NCI-H187 treated with DMSO at 0.1 percent for 48 hours (cell line): ENCODE measurements around the gene PELI3.
A peak's percentile ranks its signal among the peaks of the same experiment; 100 is the strongest.

Experiments
- DNase-seq: peaks from one replicate; lab custom pipeline; 2025; lab: John Stamatoyannopoulos, UW

PELI3 gene

DNA sequence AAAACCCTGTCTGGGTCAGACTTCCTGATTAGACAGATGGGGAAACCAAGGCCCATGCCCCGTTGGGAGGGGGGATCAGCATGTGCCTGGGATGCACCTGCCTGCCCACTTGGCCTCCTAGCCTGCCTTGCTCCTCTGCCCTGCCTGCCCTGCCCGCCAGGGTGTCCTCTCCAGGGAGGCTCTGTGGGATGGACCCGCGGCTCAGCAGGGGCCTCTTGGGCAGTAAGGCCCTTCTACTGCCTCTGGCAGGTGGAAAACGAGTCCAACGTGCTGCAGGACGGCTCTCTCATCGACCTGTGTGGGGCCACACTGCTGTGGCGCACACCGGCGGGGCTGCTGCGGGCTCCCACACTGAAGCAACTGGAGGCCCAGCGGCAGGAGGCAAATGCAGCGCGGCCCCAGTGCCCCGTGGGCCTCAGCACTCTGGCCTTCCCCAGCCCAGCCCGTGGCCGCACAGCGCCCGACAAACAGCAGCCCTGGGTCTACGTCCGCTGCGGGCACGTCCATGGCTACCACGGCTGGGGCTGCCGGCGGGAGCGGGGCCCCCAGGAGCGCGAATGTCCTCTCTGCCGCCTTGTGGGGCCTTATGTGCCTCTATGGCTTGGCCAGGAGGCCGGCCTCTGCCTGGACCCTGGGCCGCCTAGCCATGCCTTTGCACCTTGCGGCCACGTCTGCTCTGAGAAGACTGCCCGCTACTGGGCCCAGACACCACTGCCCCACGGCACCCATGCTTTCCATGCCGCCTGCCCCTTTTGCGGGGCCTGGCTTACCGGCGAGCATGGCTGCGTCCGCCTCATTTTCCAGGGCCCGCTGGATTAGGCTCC, 8.9 kb downstream of the PELI3 start:
- DNase-seq, result no peak

DNA sequence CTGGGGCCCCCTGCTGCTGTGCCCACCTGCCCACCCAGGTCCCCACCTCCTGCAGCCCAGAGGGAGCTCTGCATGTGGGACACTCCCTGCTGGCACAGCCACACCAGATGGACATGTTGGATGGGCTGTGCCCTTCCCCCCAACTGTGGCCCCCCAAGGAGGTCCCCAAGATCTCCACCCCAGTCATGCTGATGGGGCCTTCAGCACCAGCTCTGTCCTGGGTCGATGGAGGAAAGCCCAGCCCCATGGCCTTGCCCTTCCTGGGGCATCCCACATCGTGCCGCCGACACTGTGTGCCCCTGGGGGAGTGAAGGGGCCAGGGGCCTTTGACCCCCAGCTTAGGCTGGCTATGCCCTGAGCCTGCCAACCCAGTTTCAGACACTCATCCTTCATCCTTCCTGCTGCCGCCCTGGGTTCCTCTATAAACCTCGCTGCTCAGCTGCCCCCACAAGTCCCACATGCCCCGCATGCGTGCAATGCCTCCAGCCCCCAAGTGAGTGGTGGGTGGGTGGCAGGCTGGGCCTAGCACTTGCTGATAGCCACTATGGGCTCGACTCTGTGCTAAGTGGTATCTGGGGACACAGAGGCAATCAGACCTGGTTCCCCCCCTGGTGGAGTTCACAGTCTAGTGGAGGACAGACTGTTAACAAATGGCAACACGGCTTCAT, 9.6 kb downstream of the PELI3 start:
- DNase-seq, result no peak

DNA sequence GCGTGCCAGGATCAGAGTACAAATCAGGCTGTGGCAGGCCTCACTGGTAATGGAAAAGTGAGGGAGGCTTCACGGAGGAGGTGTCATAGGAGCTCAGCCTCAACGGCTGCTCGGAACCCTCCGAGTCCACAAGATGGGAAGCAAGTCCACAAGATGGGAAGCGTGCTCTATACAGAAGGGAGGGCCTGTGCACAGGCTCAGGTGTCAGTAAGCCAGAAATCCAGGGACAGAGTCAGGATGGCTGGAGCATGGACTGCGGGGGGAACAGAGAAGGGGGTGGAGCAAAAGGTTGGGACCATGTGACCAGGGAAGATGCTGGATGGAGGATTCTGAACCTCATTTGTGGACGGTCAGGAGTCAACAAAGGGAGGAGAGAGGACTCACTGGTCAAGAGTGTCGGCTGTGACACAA, 10.1 kb downstream of the PELI3 start:
- DNase-seq, result no peak

DNA sequence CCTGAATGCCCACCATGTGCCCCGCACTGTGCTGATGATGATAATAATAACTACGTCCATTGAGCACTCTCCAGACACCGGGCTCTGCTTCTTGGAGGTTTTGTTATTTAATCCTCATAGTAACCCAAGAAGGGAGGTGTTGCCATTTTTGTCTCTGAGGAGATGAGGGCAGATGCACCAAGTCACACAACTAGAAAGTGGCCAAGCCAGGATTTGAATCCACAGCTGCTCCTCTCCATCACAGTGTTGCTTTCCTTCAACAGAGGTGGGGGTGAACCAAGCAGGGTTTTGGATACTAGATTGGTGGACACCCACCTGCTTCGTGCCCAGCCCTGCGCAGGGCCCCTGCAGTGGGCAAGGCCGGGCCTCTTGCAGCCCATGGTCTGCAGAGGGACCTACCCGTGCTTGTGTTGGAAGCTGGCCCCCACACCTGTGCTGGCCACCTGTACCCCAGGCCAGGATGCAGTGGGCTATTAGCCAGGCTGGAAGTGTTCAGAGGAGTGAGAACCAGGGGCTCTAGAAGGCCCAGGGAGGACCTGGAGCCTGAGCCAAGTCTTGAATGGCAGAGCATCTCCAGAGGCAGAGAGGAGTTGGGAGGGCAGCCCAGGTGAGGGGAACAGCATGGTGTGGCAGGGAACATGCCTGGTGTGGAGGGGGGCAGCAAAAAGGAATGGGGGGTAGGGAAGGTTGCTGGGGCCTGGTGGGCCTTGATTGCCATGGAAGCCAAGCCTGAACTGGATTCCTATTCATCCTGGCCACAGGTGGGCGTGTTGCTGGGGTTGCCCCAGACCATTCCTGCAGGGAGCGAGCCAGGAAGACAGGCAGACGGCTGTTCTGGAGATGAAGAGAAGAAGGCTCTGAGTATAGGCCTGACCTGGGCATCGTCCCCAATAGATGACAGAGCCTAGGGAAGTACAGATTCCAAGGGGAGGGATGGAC, 10.8 kb downstream of the PELI3 start:
- DNase-seq, result no peak

DNA sequence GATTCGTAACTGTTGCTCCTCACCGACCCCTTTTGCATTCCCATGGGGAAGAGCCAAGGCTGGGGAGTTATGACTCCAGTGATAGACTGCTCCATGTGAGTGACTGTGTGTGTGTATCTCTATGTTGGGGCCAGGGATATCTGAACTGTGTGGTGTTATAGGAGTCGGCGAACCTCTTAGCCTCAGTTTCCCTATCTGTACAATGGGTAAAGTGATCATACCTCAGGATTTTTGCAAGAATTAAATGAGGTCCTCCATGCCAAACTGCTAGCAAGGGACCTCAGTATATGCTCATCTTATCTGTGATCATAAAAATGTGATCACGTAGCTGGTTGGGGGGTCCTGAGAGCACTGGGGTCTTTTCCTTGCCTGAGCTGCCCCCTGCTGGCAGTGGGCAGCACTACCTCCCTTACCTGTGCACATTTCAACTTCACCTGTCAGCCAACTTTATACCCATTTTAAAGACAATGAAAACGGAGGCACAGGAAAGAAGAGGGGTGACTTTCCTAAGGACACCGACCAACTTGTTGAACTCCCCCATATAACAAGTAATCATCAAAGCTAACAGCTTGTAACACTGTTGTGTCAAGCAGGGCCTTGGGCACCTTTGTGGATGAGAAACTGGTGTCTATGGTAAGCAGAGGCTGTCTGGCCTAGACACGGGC, 12.2 kb downstream of the PELI3 start:
- no peak for DNase-seq

DNA sequence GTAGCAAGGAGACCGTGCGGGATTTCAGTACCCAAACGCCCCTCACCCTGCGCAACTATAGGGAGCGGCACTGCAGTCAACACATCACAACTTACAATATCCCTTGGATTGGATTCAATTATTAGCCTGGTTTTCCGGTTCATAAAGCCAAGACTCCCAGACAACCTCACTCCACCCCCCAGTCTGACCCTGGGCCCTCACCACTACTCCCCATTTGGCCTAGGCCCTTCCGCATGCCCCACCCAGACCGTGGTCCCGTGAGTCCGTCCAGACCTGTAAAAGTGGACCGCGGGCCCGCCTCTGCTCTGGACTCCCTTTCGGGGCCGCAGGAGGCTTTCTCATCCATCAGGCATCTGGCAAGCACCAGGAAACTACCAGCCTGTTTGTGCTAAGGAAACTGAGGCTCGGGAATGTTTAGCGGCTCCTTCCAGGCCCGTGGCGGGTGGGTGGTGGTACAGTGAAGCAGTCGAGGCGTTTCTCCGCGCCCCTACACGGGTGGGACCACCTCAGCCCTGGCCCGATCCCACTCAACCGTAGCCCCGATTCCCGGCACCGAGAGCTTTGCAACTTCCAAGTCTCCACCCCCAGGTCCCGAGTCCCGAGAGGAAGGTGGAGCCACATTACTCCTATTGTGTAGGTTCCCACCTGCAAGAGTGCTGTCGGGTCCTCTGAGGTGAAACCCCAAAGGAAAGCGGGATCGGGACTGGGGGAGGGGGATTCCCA, 12.8 kb downstream of the PELI3 start:
- no peak for DNase-seq

DNA sequence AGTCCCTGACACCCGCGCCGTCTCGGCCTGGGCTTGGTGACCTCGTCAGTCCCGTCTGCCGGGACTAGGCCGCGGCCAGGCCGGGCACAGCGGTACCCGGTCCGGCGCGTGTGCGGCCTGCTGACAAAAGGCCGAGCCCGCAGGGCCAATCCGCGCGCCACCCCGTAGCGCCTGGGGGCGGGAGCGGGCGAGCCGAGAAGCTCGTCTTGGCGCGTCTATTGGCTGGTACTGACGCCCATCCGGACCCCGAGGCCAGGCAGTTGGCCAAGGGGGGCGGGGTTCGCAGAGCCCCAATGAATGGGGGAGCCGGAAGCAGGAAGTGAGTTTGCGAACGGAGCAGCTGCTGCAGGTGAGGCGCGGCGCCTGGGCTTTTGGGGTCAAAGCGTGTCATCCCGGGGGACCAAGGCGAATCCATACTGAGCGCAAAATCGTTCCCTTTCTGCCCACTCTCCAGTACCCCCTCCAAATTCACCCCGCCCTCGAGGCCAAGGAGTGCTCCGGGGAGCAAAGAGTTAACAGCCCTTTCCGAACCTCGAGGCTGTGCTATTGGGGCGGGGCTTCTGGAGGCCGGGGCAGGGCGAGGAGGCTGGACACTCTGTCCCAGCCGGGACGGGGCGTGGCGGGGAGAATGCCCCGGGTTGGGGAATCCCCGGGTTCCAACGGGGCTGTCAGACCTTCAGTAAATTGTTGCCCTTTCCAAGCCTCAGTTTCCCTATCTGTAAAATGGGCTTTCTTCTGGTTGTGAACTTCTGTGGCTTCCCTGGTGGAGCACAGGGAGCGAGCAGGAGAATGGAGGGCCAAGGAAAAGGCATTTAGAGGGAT, 13.6 kb downstream of the PELI3 start, which contains the start of gene DPP3:
TSS of gene DPP3 (plus strand) at position 318 of the 822 bp plus-strand sequence. CDS start 1,767 bp downstream, outside the sequence.
- peak; percentile 81 for DNase-seq

DNA sequence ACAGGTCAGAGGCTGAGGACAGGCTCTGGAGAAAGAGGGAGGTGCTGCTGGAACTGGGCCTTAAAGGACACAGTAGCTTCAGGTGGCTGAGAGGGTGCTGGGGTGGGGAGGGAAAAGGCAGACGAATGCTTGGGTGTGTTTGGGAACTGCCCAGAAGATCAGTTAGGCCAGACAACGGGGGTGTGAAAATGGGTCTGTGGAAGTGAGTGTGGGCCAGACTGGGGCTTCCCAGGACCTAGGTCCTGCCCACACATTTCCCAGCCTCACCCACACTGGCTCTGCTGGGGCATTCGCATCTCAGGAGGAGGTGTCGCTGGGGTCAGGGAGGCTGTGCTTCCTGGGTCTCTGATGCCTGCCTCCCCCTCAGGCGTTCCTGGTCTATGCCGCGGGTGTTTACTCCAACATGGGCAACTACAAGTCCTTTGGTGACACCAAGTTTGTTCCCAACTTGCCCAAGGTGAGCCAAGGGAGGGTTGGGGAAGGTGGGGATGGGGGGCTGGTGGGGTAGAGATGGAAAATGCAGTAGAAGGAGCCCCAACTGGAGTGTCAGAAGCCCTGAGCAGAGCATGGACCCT, 18.2 kb downstream of the PELI3 start:
- no peak for DNase-seq

DNA sequence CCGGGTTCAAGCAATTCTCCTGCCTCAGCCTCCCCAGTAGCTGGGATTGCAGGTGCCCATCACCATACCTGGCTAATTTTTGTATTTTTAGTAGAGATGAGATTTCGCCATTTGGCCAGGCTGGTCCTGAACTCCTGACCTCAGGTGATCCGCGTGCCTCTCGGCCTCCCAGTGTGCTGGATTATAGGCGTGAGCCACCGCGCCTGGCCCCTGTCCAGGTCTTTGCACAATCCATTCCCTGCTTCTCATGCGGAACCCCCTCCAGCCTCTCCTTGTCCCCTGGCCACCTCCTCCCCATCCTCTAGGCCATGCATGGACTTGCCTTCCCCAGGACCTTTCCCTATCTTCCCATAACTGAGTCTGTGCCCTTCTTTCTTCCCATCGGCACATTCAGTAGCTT, 22.3 kb downstream of the PELI3 start:
- DNase-seq, result no peak

DNA sequence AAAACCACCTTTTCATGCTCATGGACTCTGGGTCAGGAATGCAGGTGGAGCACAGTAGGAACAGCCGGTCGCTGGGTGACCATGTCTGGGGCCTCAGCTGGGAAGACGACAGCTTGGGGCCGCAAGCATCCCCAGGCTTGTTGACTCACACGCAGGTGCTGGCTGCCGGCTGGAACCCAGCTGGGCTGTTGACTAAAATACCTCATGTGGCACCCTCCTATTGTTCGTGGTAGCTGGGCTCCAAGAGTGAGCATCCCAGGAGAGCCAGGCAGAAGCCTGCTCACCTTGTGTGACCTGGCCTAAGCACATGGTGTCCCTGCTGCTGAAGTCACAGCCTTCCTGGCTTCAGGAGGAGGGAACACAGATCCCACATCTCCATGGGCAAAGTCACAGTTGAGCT, 22.9 kb downstream of the PELI3 start:
- no peak for DNase-seq

DNA sequence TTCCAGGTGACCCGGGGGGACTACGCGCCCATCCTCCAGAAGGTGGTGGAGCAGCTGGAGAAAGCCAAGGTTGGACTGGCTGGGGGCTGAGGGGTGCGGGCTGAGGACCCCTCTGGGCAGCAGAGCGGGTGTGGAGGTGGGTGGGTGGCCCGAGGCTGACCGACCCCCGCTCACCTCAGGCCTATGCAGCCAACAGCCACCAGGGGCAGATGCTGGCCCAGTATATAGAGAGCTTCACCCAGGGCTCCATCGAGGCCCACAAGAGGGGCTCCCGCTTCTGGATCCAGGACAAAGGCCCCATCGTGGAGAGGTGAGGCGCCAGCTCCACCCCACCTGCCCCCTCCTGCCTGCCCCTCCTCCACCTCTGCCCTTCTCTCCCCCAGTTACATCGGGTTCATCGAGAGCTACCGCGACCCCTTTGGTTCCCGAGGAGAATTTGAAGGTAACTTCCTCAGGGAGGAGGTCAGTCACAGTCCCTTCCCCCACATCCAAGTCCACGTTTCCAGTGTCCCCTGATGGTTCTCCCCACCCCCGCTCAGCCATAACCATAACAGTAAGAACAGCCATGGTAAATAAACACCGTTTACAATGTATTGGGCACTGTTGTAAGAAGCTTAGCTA, 24.7 kb downstream of the PELI3 start:
- no peak for DNase-seq

DNA sequence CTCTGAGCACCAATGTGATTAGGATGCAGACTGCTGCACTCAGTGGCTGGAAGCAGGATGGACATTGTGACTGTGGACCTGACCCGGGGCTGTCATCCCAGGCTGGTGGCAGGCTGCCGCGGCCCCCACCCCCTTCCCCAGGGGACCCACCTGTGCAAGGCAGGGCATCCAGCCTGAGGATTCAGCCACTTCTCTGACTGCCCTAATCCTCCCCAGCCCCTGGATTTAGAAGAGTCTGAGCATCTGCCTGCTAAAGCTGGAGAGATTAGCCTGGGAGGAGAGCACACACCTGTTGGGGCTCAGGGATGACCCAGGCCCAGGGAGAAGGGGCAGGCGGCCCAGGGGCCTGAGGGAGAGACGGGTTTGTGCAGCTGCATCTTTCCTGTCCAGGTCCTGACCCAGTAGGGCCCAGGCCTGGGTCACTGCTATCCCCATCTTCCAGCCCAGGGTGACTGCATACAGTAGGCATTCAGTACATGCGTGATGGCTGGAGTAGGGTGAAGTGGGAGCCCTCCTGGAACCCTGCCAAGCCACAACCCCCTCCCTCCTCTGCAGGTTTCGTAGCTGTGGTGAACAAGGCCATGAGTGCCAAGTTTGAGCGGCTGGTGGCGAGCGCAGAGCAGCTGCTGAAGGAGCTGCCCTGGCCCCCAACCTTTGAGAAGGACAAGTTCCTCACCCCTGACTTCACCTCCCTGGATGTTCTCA, 25.6 kb downstream of the PELI3 start:
- no peak for DNase-seq

DNA sequence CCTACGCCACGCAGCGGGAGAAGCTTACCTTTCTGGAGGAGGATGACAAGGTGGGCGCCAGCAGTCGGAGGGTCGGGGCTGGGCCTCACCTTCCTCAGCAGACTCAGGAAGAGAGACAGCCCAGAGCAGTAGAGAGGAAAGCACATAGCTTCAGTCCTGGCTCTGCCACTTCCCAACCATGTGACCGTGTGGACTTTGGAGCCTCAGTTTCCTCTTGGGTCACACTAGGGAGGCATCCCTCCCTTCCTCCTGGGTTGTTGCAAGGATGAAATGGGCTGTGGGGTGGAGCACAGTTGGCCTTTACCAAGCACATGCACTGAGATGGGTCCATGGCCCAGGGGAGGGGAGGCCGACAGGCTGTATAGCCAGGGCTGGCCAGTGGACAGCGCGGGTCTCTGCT, 26.4 kb downstream of the PELI3 start:
- DNase-seq, result no peak

DNA sequence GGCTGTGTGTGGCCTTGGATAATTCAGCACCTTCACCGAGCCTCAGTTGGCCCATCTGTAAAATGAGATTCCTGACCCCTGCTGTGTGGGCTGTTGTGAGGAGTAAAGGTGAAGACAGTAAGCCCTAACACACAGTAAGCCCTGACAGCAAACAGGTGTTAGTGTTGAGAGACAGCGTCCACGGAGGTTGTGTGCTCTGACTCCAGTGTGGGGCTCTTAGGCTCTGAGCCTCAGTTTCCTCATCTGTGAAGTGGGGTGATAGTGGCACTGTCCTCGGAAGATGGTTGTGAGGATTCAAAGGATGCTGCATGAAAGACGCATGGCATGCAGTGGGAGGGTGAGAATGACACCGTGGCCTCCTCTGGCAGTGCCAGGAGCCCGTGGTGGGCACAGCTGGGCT, 27.8 kb downstream of the PELI3 start:
- no peak for DNase-seq

DNA sequence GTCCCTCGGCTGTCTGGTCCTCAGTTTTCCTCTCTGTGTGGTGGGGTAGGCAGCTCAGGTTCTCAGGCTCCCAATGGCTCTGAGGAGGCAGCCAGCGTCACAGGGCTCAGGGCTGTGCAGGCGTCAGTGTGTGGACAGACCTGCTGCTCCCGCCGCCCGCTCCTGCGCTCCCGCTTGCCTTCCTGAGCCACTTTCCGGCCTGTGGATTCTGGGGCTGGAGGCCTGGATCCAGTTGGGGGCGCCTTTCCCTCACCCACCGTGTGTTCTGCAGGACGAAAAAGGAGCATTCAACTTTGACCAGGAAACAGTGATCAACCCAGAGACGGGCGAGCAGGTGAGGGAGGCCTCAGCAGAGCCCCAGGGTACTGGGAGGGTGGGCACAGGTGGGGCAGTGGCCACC, 28.2 kb downstream of the PELI3 start:
- no peak for DNase-seq

DNA sequence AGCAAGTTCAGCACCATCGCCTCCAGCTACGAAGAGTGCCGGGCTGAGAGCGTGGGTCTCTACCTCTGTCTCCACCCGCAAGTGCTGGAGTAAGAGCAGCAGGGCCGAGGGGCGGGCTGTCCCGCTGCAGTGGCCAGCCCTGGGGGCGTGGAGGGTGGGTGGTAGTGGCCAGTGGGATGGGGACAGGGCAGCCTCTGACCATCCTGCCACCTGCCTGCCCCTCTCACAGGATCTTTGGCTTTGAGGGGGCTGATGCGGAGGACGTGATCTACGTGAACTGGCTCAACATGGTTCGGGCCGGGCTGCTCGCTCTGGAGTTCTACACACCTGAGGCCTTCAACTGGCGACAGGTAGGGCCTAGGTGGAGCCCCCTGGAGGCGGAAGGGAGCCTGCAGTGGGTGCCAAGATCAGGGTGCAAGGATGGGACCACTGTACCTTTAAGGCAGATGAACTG, 28.7 kb downstream of the PELI3 start:
- no peak for DNase-seq

DNA sequence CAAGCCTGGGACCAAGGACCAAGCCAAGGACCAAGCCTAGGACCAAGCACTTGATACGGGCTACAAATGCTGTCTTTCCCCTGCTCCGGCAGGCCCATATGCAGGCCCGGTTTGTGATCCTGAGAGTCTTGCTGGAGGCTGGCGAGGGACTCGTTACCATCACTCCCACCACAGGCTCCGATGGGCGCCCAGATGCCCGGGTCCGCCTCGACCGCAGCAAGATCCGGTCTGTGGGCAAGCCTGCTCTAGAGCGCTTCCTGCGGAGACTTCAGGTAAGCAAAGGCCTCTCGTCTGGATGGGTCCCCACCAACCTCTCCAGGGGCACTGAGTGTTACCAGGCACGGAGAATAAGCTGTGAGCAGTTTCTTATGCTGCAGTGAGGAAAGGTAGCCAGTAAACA, 30.5 kb downstream of the PELI3 start:
- no peak for DNase-seq

DNA sequence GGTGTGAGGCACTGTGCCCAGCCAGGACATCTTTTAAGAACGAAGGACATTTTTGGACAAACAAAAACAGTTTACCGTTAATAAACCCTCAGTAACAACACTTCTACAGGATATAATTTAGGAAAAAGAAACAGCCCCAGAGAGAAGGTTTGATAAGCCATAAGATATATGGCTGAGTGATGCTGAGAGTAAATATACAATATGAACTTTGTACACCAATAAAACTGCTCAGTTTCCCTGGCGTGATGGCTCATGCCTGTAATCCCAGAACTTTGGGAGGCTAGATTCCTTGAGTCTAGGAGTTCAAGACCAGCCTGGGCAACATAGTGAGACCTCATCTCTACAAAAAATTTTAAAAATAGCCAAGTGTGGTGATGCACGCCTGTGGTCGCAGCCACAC, 31.8 kb downstream of the PELI3 start:
- DNase-seq, result no peak
